Keratinocyte (primary cell): ENCODE measurements around the gene METTL1.

ENCODE experiments used
- CTCF ChIP-seq, 3 experiments: IDR thresholded peaks in 1 of 3; conservative IDR thresholded peaks in 1 of 3; optimal IDR thresholded peaks in 1 of 3; 2 replicates in 2 of 3; 3 replicates in 1 of 3; pipeline versions ENCODE3 to v1.5.1; 2011; ENCODE audit warnings: low read length in 3 of 3, mild to moderate bottlenecking in 3 of 3, moderate library complexity in 2 of 3, control low read depth in 1 of 3, inconsistent platforms in 1 of 3; ENCODE audit not compliant: insufficient read depth in 2 of 3; ENCODE audit errors: extremely low read depth in 1 of 3
- EZH2 ChIP-seq: IDR thresholded peaks from one replicate; pipeline ENCODE4 v1.6.1; 2012; ENCODE audit warnings: inconsistent platforms, mild to moderate bottlenecking, low read length, moderate library complexity

GRCh38 chr12:57752668-57753000, 19.3 kb downstream of the METTL1 start:
- TF ChIP-seq CTCF (optimal IDR thresholded peaks at IDR 0.05 in 1 of 3, IDR thresholded peaks at IDR 0.05 in 1 of 3, conservative IDR thresholded peaks at IDR 0.05 in 1 of 3; ENCODE audit: extremely low read depth in 1 of 3, insufficient read depth in 2 of 3, low read length in 3 of 3) (no peak), EZH2 (no peak)
